Central memory CD4-positive, alpha-beta T cell (primary cell): ENCODE data around the gene TMEM221.
A peak's percentile ranks its signal among the peaks of the same experiment; 100 is the strongest.

Experiments used
- DNase-seq: peaks from one replicate; pipeline ENCODE4 v3.0.0; 2022

TMEM221 gene

DNA sequence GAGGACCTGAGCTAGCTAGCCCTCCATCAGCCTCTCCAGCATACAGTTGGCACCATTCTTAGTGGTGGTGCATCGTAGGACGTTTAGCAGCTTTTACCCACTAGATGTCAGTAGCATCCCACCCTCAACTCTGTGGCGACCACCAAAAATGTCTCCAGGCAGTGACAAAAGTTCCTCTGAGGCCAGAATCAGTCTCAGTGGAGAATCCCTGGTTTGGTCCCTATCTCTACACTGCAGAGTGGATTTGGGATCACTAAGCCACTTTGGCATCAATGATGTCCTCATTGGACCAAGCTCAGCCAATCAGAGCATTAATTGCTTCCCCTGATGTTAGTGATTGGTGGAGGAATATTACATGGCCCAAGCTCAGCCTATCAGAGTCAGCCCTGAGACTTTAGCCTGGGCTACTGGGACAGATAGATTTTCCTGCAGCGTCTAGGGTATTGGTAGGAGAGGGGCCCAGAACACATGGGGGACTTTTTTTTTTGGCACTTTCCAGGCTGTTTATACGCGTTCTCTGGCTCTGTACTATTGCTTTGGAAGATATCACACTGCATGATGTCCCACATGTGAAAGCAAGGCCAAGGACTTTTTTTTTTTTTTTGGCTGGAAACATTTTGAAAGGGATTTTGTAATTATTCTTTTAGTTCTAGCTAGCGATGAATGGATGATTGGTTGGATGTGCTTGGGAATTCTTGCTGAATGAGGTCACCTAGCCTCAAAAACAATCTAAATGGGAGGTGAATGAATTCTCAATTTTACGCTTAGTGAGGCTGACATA is 7.0 kb downstream of the TMEM221 start:
- DNase-seq = no peak

DNA sequence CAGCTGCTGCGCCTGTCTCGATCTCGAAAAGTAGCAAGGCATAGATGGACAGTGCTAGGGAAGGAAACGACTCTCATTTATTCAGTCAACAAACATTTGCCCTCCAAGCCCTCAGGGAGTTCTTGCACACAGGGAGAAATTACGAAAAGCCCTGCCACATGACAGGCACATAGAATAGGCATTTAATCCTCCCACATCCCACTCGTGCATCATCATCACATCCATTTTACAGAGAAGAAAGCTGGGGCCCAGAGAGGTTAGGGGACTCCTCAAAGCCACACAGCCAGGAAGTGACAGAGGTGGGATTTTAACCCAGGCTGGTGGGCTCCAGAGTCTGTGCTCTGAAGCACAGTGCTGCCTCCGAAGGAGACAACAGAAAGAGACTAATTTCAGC is 11.6 kb downstream of the TMEM221 start:
- no peak for DNase-seq

DNA sequence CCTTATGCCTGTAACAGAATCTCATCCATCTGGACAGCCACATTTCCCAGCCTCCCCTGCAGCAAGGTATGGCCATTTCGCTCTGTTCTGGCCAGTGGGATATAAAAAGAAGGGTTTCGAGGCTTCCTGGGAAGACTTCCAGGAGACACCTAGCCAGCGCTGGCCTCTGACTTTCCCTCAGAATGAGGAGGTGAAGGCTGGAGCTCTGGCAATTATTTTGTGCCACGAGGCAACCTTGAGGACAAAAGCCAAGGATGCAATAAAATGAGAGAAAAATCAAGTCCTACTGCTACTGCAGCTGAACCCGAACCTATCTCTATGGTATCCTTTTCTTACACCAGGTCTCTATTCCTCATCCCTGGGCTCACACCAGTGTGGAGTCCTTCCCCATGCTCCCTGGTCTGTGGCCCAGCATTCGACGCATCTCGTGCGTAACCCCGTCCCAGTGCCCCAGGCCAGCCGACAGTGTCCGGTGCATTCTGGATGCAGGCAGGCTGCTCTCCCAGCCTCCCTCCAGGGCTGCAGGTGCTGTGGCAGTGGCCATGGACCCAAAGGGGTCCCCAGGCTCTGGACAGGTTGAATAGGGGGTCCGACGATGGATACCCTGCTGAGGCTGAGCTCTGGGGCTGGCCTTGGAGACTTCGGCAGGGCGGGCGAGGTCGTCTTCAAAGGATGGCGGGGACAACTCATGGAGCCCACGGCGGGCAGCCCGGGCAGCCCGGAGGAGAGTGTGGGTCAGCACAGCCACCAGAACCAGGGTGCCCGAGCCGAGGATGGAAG is 12.2 kb downstream of the TMEM221 start:
- DNase-seq = no peak

DNA sequence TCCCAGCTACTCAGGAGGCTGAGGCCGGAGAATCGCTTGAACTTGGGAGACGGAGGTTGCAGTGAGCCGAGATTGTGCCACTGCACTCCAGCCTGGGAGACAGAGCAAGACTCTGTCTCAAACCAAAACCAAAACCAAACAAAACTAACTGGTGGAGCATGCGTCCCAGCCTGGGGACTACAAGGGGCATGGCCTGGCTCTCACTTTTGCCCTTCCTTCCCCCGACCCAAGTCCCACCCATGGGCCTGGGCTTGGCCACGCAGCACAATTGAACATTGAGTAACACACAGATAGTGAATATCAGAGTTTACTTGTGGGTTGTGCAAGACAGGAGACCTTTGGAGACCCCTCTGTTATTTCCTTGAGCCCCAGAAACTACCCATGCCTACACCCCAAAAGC is 13.2 kb downstream of the TMEM221 start:
- DNase-seq = no peak

DNA sequence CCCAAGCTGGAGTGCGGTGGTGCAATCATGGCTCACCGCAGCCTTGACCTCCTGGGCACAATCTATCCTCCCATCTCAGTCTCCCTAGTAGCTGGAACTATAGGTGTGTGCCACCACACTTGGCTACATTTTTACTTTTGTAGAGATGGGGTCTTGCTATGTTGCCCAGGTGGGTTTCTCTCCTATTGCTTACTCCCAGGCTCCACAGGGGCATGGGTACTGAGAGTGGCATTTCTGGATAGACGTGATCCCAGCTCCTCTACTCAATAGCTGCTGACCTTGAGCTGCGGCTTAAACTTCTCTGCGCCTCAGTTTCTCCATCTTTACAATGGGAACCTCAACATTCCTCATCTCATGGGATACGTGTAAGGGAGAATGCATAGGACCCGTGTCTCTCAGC is 17.1 kb downstream of the TMEM221 start:
- no peak for DNase-seq

DNA sequence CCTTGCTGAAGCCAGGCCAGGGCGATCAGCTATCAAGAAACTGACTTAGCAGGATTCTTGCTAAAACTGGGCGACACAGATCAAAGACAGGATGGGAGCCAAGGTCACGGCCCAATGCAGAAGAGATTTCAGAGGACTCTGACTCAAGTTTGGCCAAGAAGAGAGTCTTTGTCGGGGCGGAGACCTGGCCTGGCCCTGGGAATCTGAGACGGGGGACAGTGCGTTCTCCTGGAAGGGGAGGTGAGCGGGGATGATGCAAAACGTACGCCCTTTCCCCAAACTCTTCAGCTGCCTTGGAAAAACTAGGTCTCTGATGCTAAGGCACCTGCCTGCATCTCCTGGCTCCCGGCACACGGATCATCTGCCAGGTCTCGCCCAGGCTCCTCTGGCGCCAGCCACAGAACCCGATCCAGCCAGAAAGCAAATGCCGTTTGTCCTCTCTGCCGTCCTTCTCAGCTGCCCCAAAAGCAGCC is 18.8 kb downstream of the TMEM221 start:
- no peak for DNase-seq

DNA sequence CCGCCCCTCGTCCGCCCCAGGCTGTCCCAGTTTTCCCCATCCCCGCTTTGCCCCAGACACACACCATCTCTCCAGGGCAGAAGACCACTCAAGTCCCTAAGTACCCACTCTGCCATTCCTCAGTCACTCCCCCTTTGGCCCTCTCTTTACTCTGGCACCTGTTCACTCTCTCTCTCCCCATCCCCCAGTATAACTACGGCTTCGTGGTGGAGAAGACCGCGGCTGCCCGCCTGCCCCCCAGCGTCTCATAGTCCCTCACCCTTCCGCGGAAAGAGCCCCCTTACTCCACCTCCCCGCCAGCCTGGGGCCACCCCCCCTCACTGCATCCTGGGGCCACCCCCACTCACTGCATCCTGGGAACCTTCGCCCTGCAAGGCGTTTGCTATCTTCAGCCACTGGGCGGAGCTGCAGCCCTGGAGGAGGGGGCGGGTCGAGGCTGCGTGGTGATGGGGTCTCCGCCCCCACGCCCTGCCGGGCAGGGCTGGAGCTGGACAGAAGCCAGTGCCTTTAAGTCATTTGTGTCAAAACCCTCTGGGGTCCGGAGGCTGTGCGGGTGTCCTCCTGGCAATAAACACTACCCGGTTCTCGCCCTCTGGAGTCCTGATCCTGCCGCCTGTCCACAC is 23.6 kb downstream of the TMEM221 start:
- no peak for DNase-seq

DNA sequence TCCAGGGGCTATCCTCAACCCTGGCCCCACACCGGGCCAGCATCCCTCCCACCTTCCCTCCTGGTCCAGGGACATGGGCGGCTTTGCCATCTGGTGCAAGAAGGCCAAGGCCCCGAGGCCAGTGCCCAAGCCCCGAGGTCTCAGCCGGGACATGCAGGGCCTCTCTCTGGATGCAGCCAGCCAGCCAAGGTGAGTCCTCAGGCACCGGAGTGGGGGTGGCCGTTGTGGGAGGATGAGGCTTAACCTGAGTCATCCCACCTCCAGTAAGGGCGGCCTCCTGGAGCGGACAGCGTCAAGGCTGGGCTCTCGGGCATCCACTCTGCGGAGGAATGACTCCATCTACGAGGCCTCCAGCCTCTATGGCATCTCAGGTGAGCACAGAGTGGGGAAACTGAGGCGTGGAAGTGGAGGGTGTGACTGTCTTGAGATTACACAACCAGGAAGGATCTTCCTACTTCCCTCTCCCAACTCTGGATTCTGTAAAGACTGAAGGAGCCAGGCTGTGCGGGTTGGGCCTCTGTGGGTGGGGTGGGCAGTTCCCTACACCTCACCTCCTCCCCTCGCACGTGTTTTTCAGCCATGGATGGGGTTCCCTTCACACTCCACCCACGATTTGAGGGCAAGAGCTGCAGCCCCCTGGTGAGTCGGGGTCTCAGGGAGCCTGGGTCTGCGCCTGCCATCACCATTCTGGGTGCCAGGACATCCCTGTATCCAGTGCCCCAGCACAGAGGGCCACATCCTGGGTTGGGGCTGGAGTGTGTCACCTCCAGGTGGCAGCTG is 24.8 kb downstream of the TMEM221 start:
- DNase-seq = no peak

DNA sequence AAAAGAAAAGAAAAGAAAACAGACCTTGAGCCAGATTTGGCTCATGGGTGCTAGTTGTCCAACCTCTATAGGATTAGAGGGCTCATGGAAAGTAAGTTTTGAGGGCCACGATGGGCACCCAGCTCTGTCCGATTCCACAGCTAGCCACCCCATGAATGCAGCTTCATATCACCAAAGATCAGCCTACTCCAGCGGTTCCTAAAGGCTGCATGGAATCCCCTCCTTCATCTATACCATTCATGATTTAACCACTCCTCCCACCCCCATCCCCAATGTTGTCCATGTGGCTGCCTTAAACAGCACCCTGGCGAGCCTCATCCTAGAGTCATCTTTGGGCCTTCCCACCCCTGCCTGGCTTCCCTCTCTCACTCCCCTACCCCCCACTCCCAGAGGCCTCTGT is 26.5 kb downstream of the TMEM221 start:
- DNase-seq = no peak

DNA sequence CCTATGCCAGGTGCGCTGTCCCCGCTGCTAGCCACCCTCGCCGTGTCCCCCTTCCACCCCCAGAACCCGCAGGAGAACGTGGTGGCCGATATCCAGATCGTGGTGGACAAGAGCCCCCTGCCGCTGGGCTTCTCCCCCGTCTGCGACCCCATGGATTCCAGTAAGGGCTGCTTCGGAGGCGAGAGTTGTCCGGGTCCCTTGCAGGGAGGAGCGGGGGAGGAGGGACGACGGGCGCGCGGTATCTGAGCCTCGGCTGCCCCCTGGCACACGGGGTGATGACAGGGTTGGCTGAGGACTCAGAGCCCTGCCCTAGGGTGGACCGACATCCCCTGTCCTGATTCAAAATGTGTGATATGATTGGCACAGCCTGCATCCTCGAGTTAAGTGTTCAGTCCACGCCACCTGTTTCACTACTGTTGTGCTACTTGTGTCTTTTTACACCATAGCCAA is 28.0 kb downstream of the TMEM221 start:
- DNase-seq = no peak

DNA sequence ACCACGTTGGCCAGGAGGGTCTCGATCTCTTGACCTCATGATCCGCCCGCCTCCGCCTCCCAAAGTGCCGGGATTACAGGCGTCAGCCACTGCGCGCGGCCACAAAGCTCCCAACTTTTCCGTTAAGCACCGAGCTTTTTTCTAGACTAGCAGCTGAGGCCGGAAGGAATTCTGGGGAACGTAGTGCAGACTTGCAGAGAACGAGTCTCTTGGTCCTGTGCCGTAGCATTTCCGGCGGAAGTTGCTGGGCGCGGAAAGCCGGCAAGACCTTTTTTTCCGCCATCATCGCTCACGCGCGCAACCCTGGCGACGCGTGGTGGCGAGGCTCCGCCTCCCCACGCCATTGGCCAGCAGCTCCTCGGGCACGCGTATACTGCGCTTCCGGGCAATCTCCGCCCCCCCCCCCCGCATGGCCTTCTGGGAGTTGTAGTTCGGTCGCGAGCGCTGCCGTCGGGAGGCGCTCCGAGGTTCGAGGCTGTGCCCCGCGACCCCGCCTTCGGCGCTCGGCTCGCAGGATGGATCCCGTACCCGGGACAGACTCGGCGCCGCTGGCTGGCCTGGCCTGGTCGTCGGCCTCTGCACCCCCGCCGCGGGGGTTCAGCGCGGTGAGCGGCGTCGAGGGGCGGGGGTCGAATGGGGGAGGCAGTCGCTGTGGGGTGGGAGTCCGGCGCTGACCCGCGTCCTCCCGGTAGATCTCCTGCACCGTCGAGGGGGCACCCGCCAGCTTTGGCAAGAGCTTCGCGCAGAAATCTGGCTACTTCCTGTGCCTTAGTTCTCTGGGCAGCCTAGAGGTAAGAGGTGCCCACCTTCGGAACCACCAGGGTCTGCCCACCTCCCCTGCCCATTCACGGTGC is 28.6 kb downstream of the TMEM221 start, which contains the start of gene MVB12A:
Gene MVB12A (plus strand): TSS at position 427 of the 854 bp plus-strand sequence. CDS start 89 bp downstream, at position 516.
- DNase-seq = peak; percentile 96

DNA sequence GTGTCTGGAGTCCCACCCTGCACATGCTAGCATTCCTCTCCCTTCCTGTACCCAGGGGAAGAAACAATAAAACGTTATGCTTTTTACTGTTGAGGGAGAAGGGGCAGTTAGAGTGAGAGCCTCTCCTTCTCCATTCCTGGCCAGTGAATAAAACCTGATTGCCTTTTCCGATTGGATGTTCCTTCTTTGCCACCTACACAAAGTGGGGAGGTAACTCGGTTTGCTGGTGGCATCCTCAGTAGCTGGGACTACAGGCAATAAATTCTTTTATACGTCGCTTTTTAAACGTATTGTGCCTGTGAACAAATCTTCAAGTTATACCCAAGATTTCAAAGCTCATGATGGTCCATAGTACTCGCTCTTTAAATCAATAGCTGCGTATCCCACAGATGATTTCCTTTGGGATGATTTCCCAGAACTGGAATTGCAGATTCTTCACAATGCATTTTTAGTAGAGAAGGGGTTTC is 29.3 kb downstream of the TMEM221 start:
- no peak for DNase-seq

DNA sequence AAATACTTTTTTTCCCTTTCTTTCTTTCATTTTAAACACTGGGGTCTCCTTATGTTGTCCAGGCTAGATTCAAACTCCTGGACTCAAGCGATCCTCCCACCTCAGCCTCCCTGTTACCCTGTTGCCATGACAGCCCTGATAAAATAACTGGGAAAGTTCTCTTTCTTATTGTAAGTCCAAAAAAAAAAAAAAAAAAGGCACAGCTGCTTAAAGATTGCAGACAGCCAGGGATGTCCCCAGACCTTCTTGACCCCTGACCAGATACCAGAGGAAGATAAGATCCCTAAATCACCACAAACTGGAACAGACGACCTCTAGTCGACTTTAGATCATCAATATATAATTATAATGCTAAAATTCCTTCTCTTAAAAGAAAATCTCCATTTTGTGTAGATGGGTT is 29.8 kb downstream of the TMEM221 start:
- DNase-seq = no peak

DNA sequence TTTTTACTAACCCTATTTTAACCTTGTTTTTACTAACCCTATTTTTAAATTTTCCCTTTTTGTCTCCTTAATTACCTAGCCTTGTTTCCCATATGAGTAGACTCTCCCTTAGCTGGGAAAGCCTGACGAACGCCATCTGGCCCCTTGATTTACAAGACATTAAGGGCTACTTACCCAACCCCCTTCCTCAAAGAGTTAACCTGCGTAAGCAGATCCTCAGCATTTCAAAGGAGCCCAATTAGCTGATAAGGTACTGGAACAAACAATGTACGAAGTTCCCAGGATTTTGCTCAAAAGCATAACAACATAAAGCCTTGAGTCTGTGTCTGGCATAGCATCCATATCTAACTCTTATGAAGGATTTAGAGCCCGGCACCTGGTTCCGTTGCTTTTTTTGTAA is 33.3 kb downstream of the TMEM221 start:
- no peak for DNase-seq

DNA sequence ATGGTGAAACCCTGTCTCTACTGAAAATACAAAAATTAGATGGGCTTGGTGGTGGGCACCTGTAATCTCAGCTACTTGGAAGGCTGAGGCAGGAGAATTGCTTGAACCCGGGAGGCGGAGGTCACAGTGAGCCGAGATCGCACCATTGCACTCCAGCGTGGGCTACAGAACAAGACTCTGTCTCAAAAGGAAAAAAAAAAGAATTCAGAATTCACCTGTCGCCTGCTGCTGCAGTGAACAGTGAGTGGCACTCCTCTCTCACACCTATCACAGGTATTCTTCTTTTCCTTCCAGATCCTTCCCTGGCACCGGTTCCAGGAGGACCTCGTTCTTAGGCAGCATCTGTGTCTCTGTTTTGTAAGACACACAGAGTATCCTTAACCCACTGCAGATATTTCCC is 34.4 kb downstream of the TMEM221 start:
- DNase-seq = no peak

DNA sequence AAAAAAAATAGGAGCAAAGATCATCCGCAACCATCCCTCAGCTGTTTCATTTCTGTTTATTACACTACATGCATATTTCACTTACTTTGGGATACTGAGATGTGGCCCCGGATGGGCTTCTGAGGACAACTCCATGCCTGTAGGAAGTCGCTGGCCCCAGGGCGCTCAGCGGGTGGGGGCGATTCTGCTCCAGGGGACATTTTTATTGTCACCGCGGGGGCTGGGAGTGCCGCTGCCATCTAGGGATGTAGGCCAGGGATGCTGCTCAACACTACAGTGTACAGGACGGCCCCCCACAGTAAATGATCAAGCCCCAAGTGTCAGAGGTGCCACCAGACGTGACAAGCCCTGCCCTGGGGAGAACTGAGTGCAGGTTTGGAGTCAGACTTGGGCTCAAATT is 36.7 kb downstream of the TMEM221 start:
- no peak for DNase-seq

DNA sequence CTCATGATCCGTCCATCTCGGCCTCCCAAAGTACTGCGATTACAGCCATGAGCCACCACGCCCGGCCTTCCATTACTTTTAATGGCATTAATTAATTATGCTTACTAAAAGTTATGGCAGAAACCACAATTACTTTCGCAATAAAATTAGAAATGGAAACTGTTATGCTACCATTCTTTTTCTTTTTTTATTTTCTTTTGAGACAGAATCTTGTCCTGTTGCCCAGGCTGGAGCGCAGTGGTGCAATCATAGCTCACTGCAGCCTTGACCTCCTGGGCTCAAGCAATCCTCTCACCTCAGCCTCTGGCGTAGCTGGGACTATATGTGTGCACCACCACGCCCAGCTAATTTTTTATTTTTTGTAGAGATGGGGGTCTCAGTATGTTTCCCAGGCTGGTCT is 38.5 kb downstream of the TMEM221 start:
- DNase-seq = no peak

DNA sequence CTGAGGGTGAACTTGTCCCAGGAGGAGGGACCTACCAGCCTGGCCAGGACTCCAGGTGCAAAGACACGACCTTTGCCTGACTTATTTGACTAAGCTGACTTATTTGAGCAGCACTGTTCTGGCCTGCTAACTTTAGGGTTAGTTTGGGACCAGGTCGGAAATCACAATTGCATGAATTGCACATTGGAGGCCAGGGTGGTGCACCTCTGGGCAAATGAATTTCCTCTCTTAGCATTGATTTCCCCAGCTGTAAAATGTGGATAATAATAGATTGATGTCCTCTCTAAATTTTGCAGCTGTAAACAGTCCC is 41.6 kb downstream of the TMEM221 start:
- no peak for DNase-seq

DNA sequence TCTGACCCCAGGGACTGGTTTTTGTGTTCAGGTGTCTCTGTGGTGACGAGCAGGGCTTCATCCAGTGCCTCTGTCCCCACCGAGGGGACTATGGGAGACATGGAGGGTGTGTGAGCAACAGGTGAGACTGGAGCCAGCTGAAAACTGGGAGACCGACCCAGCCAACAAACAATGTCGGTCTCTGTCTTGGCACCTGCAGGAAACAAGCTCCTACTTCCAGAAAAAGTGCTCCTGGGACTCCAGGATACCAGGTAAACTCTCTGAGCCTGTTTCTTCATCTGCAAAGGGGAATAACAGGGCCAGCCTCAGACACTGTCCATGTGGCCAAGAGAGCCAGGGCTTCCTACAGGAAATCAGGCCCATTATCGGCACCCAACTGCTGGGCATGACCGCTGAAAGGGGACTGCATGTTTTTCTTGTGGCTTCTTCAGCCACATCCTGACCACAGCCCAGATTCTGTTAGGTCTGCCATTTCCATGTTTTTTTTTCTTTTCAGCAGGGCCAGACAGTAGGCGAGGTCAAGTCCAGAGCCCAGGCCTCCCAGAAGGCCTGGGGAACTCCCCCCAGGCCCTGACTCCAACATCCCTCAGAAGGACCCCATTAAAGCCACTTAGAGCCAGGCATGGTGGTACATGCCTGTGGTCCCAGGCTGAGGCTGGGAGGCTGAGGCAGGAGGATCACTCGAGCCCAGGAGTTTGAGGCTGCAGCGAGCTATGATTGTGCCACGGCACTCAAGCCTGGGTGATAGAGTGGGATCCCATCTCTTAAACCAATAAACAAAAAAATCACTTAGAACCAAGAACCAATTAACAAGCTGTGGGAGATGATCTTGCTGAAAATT is 42.2 kb downstream of the TMEM221 start:
- no peak for DNase-seq

DNA sequence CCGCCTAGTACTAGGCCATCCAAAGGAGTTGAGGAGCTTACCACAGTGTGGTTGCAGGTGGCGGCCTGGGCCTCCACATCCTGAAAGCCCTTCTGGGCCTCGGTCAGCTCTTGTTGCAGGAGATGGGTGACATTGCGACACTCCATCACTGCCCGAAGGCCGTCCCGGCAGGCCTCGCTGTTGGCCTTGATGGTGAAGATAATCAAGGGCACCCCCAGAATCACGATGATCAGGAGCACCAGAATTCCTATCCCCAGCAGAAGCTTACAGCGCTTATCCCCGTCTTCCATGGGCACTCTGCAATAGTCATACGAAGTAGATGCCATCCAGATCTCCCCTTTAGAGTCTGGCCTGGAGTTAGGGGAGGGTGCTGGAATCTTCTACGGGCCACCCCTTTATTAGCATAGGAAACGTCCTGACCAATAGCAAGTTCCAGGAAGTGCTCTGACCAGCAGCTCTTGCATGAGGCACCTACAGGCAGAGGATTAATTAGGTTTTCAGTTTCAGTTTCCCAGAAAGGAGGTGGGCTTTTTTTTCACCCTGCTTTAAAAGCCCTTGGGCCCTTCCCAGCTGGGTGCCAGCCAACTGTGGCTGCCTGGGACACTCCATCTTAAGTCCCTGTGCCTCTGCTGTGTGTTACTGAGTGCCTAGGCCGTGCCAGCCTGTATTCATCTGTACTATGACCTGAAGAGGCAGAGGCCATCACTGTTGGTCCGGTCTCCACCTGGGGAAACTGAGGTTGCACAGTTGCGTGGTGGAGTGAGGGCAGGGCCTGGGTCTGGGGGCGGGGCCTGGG is 43.0 kb downstream of the TMEM221 start, which contains the start of gene BST2:
Gene BST2 (minus strand): TSS at position 381 of the 796 bp plus-strand sequence. CDS start 55 bp downstream, at position 326.
- DNase-seq = peak; percentile 68
